SK-N-MC (cell line): Measurements from ENCODE around the gene KIF26B.

Experiments used
- EZH2 ChIP-seq: fragments of 200-600 bp; sonication (generic); IDR thresholded peaks from one replicate; pipeline ENCODE4 v1.6.1; 2017; ENCODE audit warnings: antibody characterized with exemption
- FOXP2 ChIP-seq: optimal IDR thresholded peaks from 2 replicates; pipeline ENCODE3; 2011; ENCODE audit warnings: mild to moderate bottlenecking, moderate library complexity; ENCODE audit not compliant: insufficient read depth; ENCODE audit errors: extremely low read length, control extremely low read depth
- POLR2AphosphoS5 ChIP-seq: IDR thresholded peaks from 2 replicates; pipeline ENCODE4 v1.6.1; 2012; ENCODE audit warnings: mild to moderate bottlenecking, low read depth, low read length, borderline replicate concordance

- no peak for TF ChIP-seq EZH2
- TF ChIP-seq POLR2AphosphoS5: no peak
- TF ChIP-seq FOXP2: peak; percentile 45
Measured at GRCh38 chr1:245648749-245649522, 494.2 kb downstream of the KIF26B start.
